SU-DHL-6 (cell line): ENCODE results near the gene MAIP1.

ENCODE experiments used
- H2AFZ ChIP-seq: fragments of 200-600 bp; sonication (generic); 2 replicates; pipeline ENCODE4 v1.6.1; 2014; ENCODE audit warnings: low read depth, mild to moderate bottlenecking, moderate library complexity, mixed read lengths, antibody characterized with exemption, low read length; ENCODE audit not compliant: severe bottlenecking
- H3F3A ChIP-seq: fragments of 200-600 bp; shearing (Covaris generic); 2 replicates; pipeline ENCODE4 v1.6.0; 2016; ENCODE audit warnings: antibody characterized with exemption, mild to moderate bottlenecking; ENCODE audit not compliant: insufficient read depth
- H3K27ac ChIP-seq: fragments of 200-600 bp; sonication (generic); 2 replicates; pipeline ENCODE4 v1.5.1; 2016; ENCODE audit warnings: low read depth, mild to moderate bottlenecking, low read length, moderate library complexity, mixed read lengths
- H3K27me3 ChIP-seq: fragments of 200-600 bp; sonication (generic), shearing (Covaris generic); 2 replicates; pipeline ENCODE4 v1.6.0; 2014; ENCODE audit warnings: mild to moderate bottlenecking, low read length
- H3K36me3 ChIP-seq: fragments of 200-600 bp; sonication (generic); 2 replicates; pipeline ENCODE4 v1.6.1; 2014; ENCODE audit warnings: mild to moderate bottlenecking, low read length, mixed read lengths
- H3K4me2 ChIP-seq: fragments of 300-600, 200-600 bp; shearing (Covaris generic), sonication (generic); 2 replicates; pipeline ENCODE4 v1.6.0; 2014; ENCODE audit warnings: low read length, low read depth, mild to moderate bottlenecking; ENCODE audit not compliant: poor library complexity, severe bottlenecking
- H3K4me3 ChIP-seq: fragments of 200-600 bp; sonication (generic); 2 replicates; pipeline ENCODE4 v1.5.1; 2014; ENCODE audit warnings: antibody characterized with exemption, low read length, mild to moderate bottlenecking, mixed read lengths; ENCODE audit not compliant: insufficient read depth, poor library complexity, severe bottlenecking
- H3K79me2 ChIP-seq: fragments of 200-600 bp; sonication (generic); 2 replicates; pipeline ENCODE4 v1.6.1; 2014; ENCODE audit warnings: mild to moderate bottlenecking, low read length, moderate library complexity; ENCODE audit not compliant: insufficient read depth
- H3K9ac ChIP-seq: fragments of 200-600 bp; sonication (generic); 2 replicates; pipeline ENCODE4 v1.7.0; 2014; ENCODE audit warnings: mild to moderate bottlenecking, low read length
- H3K9me2 ChIP-seq: fragments of 200-600 bp; sonication (generic); replicated peaks from 2 replicates; pipeline ENCODE4 v1.6.1; 2014; ENCODE audit warnings: low read length; ENCODE audit not compliant: insufficient read depth
- H3K9me3 ChIP-seq: fragments of 200-600 bp; sonication (generic); 2 replicates; pipeline ENCODE4 v1.6.1; 2014; ENCODE audit warnings: low read length, mixed read lengths; ENCODE audit not compliant: insufficient read depth
- H4K20me1 ChIP-seq: fragments of 200-600 bp; sonication (generic); 2 replicates; pipeline ENCODE4 v1.6.1; 2014; ENCODE audit warnings: low read depth, mild to moderate bottlenecking, antibody characterized with exemption, low read length, moderate library complexity, mixed read lengths
- CTCF ChIP-seq: fragments of 200-600 bp; sonication (generic); IDR thresholded peaks from one replicate; pipeline ENCODE4 v1.5.1; 2017; ENCODE audit warnings: antibody characterized with exemption, mild to moderate bottlenecking, low read length, moderate library complexity; ENCODE audit not compliant: insufficient read depth, poor library complexity, severe bottlenecking
- EZH2phosphoT487 ChIP-seq: fragments of 200-600 bp; sonication (generic), shearing (Covaris generic); conservative IDR thresholded peaks from 2 replicates; pipeline ENCODE4 v1.6.1; 2018; ENCODE audit warnings: mild to moderate bottlenecking, antibody characterized with exemption, low read length, moderate library complexity, mixed read lengths

The MAIP1 gene, protein sequence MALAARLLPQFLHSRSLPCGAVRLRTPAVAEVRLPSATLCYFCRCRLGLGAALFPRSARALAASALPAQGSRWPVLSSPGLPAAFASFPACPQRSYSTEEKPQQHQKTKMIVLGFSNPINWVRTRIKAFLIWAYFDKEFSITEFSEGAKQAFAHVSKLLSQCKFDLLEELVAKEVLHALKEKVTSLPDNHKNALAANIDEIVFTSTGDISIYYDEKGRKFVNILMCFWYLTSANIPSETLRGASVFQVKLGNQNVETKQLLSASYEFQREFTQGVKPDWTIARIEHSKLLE

DNA sequence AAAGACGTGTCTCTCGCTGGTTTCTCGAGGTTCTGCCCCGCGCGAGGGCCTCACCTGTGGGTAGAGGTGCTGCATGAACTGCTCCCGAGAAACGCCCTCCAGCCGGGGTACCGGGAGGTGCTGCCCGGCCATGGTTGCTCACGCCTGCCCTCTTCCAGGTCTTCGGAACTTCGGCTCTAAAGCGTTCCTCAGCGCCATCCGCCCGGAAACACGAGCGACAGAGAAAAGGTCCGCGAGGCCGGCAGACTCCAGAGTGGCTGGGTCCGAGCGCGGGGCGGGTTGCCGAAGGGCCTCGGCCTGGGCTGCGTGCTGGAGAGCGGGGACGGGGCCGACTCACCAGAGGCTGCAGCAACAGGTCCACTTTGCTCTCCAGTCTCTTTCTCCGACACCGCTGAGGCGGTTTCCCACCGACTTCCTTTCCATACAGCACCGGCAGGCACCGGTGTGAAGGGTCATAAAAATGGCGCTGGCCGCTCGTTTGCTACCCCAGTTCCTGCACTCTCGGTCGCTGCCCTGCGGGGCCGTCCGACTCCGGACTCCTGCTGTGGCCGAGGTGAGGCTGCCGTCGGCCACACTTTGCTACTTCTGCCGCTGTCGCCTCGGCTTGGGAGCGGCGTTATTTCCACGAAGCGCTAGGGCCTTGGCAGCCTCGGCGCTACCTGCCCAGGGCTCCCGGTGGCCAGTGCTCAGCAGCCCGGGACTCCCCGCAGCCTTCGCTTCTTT, at the start of gene MAIP1, which contains the start of gene TYW5:
MAIP1 (plus strand) TSS at position 244 of the 723 bp plus-strand sequence; CDS start at position 461, 217 bp downstream.
TYW5 (minus strand) TSS at position 153 of the 723 bp plus-strand sequence; CDS start at position 132, 21 bp downstream.
- Histone ChIP-seq H3K27me3 (no peaks in the 10 kb centered on the region), H3K27ac (peak within 1 kb of the TSS; percentile 71), H3K79me2 (peaks cover 67% of the 10 kb centered on the region), H3K36me3 (peaks cover 11% of the 10 kb centered on the region), H3K9ac (peak within 1 kb of the TSS; percentile 86), H2AFZ (peak within 1 kb of the TSS; percentile 97), H3K4me3 (peak within 1 kb of the TSS; percentile 92), H3K4me2 (peak within 1 kb of the TSS; percentile 86), H3F3A (no peaks in the 10 kb centered on the region), H3K9me2 (no peaks in the 10 kb centered on the region), H4K20me1 (no peaks in the 10 kb centered on the region), H3K9me3 (no peaks in the 10 kb centered on the region)
- TF ChIP-seq CTCF (no peak), EZH2phosphoT487 (no peak)

- no peak overlapping the region for H2AFZ ChIP-seq
- TF ChIP-seq CTCF: no peak
- TF ChIP-seq EZH2phosphoT487: no peak
- H3K27me3 ChIP-seq: no peaks in the 10 kb centered on the region
- no peaks in the 10 kb centered on the region; the same call in 1 of the 2 replicates for H4K20me1 ChIP-seq
- H3K9ac ChIP-seq: no peak overlapping the region
- no peak overlapping the region for H3K4me3 ChIP-seq
- no peaks in the 10 kb centered on the region for H3K9me2 ChIP-seq
- no peaks in the 10 kb centered on the region; the same call in 1 of the 2 replicates for H3F3A ChIP-seq
- no peaks in the 10 kb centered on the region for H3K9me3 ChIP-seq
- H3K4me2 ChIP-seq: peak overlapping the region; percentile 9
- H3K27ac ChIP-seq: no peak overlapping the region
- H3K79me2 ChIP-seq: peaks cover 17% of the 10 kb centered on the region
- H3K36me3 ChIP-seq: no peaks in the 10 kb centered on the region
These were observed 48.2 kb upstream of the MAIP1 start for GRCh38 chr2:199907008-199907714.

DNA sequence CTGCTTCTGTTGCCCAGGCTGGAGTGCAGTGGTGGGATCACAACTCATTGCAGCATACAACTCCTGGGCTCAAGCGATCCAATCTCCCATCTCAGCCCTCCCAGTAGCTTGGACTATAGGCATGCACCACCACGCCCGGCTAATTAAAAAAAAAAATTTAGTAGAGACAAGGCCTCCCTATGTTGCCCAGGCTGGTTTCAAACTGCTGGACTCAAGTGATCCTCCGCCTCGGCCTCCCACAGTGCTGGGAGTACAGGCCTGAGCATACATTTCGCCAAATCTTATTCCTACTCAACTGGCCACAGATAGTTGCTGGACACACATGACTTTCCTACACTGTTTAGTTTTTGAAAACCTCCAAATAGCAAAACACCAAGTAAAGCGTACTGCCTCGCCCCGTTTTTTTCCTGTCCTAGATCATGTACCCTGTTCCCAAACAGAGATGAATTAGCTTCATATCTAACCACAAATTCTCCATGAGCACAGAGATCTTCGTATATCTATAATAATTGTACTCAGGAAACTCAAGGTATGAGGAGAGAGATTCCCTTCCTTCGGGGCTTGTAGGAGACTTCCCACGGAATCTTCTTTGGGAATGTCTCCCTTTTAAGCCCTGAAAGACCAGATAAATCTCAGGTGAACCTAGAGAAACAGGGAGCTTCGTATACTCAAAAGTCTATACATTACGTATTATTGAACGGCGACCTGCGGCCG, 44.9 kb upstream of the MAIP1 start:
- Histone ChIP-seq H3K36me3 (peaks cover 15% of the 10 kb centered on the region), H3K9me3 (no peaks in the 10 kb centered on the region), H2AFZ (peak overlapping the region; percentile 89), H3F3A (no peaks in the 10 kb centered on the region; the same call in 1 of the 2 replicates), H3K79me2 (peaks cover 46% of the 10 kb centered on the region), H3K9ac (peak overlapping the region; percentile 94), H4K20me1 (peaks cover 3% of the 10 kb centered on the region; the same call in 1 of the 2 replicates), H3K4me2 (peak overlapping the region; percentile 90), H3K27me3 (no peaks in the 10 kb centered on the region), H3K9me2 (no peaks in the 10 kb centered on the region), H3K27ac (peak overlapping the region; percentile 61), H3K4me3 (peak overlapping the region; percentile 97)
- no peak for TF ChIP-seq CTCF
- no peak for TF ChIP-seq EZH2phosphoT487
